Lower lobe of right lung (tissue), 2 donors: ENCODE measurements around the gene PTPRD. TPM values are rescaled to one million over a fixed set of nuclear protein-coding genes. Genes with fewer than 3 reads are reported as not detected.

Source experiments
- ATAC-seq, 2 donors: fragments of 200-7000 bp; cut with Tn5 transposase; one replicate each; pipeline ENCODE4 v1.9.1; 2020 to 2022; ENCODE audit warnings: mild to moderate bottlenecking in 2 of 2, moderate library complexity in 2 of 2
- DNase-seq: peaks from one replicate; pipeline ENCODE4 v3.0.0-alpha.2; 2020
- H3K27ac ChIP-seq: fragments of 200-600 bp; one replicate; pipeline ENCODE4 v1.8.0; 2022
- H3K27me3 ChIP-seq: fragments of 200-600 bp; one replicate; pipeline ENCODE4 v1.8.0; 2022; ENCODE audit warnings: low read depth
- H3K36me3 ChIP-seq: fragments of 200-600 bp; one replicate; pipeline ENCODE4 v1.8.0; 2022; ENCODE audit warnings: mild to moderate bottlenecking
- H3K4me1 ChIP-seq: fragments of 200-600 bp; one replicate; pipeline ENCODE4 v1.8.0; 2022
- H3K4me3 ChIP-seq: fragments of 200-600 bp; one replicate; pipeline ENCODE4 v1.8.0; 2022; ENCODE audit warnings: mild to moderate bottlenecking
- H3K9me3 ChIP-seq: fragments of 200-600 bp; one replicate; pipeline ENCODE4 v1.8.0; 2022
- intact Hi-C: fragments of 100-400 bp; cut with DNase I; formaldehyde crosslinking; loops from one replicate; pipeline ENCODE4 v1.11.0; 2022
- total RNA-seq: library from RNA; stranded (reverse); fragmentation: NEBNext Ultra II Directional; extraction: Animal tissue kit (Norgen Biotek cat#: 25700); gene quantifications from one replicate; pipeline ENCODE4 v1.2.1, GENCODE V29; 2021
- TF ChIP-seq, protein P1 (sequence below): fragments of 200-600 bp; IDR thresholded peaks from one replicate; pipeline ENCODE4 v1.8.0; 2022; ENCODE audit warnings: antibody characterized with exemption, mild to moderate bottlenecking
- donor health status: DM: no; HTN: yes; CAD: no; lungs with severe emphysema.

Gene PTPRD
- total RNA-seq, 1 donor from 2014 or later = 17.2 TPM

DNA sequence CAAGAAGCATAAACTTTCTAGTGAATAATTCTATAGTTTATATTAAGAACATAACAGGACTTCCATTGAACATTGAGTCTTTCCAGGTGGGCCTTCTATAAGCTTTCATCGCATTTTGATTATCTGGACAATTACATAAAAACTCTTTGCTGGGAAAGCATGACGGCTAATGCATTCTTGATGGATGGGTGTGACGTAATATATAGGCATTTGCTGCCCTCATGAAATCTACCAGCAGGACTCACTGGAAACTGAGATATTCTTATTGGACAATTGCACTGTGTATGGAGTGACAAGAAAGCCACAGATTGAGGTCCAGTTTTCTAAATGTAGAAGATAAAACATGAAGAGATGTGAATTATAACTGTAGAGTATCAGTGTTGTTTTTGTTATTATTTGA is 15.0 kb downstream of the PTPRD start:
- TF ChIP-seq, protein P1, sequence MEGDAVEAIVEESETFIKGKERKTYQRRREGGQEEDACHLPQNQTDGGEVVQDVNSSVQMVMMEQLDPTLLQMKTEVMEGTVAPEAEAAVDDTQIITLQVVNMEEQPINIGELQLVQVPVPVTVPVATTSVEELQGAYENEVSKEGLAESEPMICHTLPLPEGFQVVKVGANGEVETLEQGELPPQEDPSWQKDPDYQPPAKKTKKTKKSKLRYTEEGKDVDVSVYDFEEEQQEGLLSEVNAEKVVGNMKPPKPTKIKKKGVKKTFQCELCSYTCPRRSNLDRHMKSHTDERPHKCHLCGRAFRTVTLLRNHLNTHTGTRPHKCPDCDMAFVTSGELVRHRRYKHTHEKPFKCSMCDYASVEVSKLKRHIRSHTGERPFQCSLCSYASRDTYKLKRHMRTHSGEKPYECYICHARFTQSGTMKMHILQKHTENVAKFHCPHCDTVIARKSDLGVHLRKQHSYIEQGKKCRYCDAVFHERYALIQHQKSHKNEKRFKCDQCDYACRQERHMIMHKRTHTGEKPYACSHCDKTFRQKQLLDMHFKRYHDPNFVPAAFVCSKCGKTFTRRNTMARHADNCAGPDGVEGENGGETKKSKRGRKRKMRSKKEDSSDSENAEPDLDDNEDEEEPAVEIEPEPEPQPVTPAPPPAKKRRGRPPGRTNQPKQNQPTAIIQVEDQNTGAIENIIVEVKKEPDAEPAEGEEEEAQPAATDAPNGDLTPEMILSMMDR = no peak
- ATAC-seq (no peak), DNase-seq (no peak)
- Histone ChIP-seq H3K4me1 (no peaks in the 10 kb centered on the region), H3K9me3 (no peaks in the 10 kb centered on the region), H3K27ac (no peak overlapping the region), H3K4me3 (no peak overlapping the region), H3K36me3 (no peaks in the 10 kb centered on the region), H3K27me3 (no peaks in the 10 kb centered on the region)
- intact Hi-C loops = no loop called here

DNA sequence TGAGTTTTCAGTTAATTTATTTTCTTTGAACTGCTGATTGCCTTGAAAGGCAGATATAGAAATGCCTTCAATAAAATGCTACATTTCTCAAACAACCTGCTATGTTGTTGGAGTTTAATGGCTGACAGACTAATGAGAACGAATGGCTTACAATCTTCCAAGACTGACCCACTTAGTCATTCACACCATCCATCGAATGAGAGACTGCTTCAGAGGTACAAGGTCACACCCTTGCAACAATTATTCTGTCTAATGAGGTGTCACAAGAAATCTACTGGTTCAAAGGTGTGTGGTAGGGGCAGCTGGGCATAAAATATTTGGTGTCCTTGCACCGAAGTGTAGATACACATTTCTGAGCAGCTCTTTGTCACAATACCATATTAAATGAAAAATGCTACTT is 18.3 kb downstream of the PTPRD start:
- H3K4me1 ChIP-seq = no peaks in the 10 kb centered on the region
- DNase-seq = no peak
- no peaks in the 10 kb centered on the region for H3K27me3 ChIP-seq
- intact Hi-C loops = no loop called here
- H3K4me3 ChIP-seq = no peak overlapping the region
- no peaks in the 10 kb centered on the region for H3K36me3 ChIP-seq
- ATAC-seq = no peak
- no peak overlapping the region for H3K27ac ChIP-seq
- no peaks in the 10 kb centered on the region for H3K9me3 ChIP-seq
- TF ChIP-seq, protein P1 = no peak

DNA sequence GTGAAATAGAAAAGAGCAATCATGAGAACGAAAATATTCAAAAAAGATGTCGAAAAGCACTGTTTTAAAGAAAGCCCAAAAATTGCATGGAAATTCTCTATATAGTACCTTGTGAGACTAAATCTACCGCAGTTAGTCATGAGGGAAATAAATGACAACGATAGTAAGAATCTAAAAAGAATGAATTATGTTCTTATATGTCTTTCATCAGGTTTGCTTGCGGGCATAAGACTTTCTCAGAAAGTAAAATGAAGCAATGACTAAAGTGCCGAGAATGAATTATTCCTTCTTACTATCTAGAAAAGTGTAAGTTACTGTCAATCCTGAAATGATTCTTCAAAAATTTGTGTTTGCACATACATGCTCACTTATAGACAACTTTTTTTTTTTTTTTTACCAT is 26.4 kb downstream of the PTPRD start:
- no peak overlapping the region for H3K4me3 ChIP-seq
- H3K9me3 ChIP-seq = no peaks in the 10 kb centered on the region
- H3K27me3 ChIP-seq = no peaks in the 10 kb centered on the region
- intact Hi-C loops = no loop called here
- DNase-seq (no peak), ATAC-seq (no peak)
- H3K27ac ChIP-seq = no peak overlapping the region
- TF ChIP-seq, protein P1 = no peak
- no peaks in the 10 kb centered on the region for H3K4me1 ChIP-seq
- H3K36me3 ChIP-seq = no peaks in the 10 kb centered on the region

DNA sequence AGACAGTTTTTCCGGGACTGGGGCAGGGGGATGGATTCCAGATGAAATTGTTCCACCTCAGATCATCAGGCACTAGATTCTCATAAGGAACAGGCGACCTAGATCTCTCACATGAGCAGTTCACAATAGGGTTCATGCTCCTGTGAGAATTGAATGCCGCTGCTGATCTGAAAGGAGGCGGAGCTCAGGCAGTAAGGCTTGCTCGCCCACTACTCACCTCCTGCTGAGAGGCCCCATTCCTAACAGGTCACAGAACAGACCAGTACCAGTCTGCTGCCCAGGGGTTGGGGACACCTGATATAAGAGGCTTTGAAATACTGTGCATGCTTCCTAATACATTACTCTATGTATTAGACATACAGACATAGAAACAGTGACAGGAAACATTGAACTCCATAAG is 41.1 kb downstream of the PTPRD start:
- TF ChIP-seq, protein P1 = no peak
- Histone ChIP-seq H3K27me3 (no peaks in the 10 kb centered on the region), H3K36me3 (no peaks in the 10 kb centered on the region), H3K4me3 (no peak overlapping the region), H3K27ac (no peak overlapping the region), H3K4me1 (no peaks in the 10 kb centered on the region), H3K9me3 (no peaks in the 10 kb centered on the region)
- ATAC-seq (no peak), DNase-seq (no peak)
- intact Hi-C loops = no loop called here

DNA sequence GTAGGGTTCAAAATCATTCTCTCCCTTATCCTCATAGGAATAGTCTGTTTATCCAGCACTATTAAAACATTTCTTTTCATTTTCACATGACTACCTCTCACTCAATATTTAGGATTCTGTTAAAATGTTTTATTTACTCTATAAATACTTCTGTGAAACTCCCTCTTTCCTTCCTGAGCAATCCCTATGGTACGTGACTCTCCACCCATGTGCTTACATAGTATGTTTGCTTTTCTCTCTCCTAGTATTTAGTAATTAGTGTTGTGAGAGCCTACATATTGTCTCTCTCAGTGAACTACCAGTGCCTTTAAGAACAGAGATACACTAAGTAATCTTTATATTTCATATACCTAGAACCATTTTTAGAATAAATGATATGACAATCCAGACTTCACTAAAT is 46.0 kb downstream of the PTPRD start:
- no peak for ATAC-seq
- Histone ChIP-seq H3K4me1 (no peaks in the 10 kb centered on the region), H3K4me3 (no peak overlapping the region), H3K27me3 (no peaks in the 10 kb centered on the region), H3K9me3 (no peaks in the 10 kb centered on the region), H3K36me3 (no peaks in the 10 kb centered on the region), H3K27ac (no peak overlapping the region)
- intact Hi-C loops = no loop called here
- TF ChIP-seq, protein P1 = no peak
- DNase-seq = no peak
